Activated CD4-positive, alpha-beta T cell treated with anti-CD3 and anti-CD28 coated beads, Interleukin-2, amount 10 ng/mL, durations not matched to agents 7 days and 5 days (primary cell): ENCODE data around the gene ZER1. TPM values are rescaled to one million over a fixed set of nuclear protein-coding genes. Genes with fewer than 3 reads are reported as not detected.
"Not testable (repeated sequence)": the region's sequence is repeated elsewhere in the genome, so short reads cannot be mapped to it uniquely, and the experiment has no call there.

Source experiments
- CTCF ChIA-PET: fragments of 350-600 bp; sonication (Branson Sonifier 250); formaldehyde crosslinking; loops from one replicate; lab custom pipeline; 2021; ENCODE audit warnings: antibody characterized with exemption; lab: Charles Lee
- POLR2A ChIA-PET: fragments of 350-600 bp; sonication (Branson Sonifier 250); formaldehyde crosslinking; loops from one replicate; lab custom pipeline; 2021; ENCODE audit warnings: antibody characterized with exemption; lab: Charles Lee
- DNase-seq: peaks from one replicate; pipeline ENCODE4 v3.0.0-alpha.2; 2020
- H3K27ac Mint-ChIP-seq: one replicate; pipeline ENCODE4 v1.8.0; 2021; ENCODE audit warnings: mild to moderate bottlenecking, moderate library complexity, mixed read lengths
- H3K27me3 Mint-ChIP-seq: one replicate; pipeline ENCODE4 v1.8.0; 2021; ENCODE audit warnings: mixed read lengths
- H3K36me3 Mint-ChIP-seq: one replicate; pipeline ENCODE4 v1.8.0; 2021; ENCODE audit warnings: low read depth, mixed read lengths
- H3K4me1 Mint-ChIP-seq: one replicate; pipeline ENCODE4 v1.8.0; 2021; ENCODE audit warnings: mixed read lengths
- H3K4me3 Mint-ChIP-seq: one replicate; pipeline ENCODE4 v1.8.0; 2021; ENCODE audit warnings: mild to moderate bottlenecking, moderate library complexity, mixed read lengths
- H3K9me3 Mint-ChIP-seq: one replicate; pipeline ENCODE4 v1.8.0; 2021; ENCODE audit warnings: mixed read lengths
- total RNA-seq, 2 experiments: library from RNA; stranded (reverse); gene quantifications; one replicate each; pipeline ENCODE4 v1.2.3, GENCODE V29; 2021

Gene ZER1
- total RNA-seq, 2 experiments from 2014 or later = 21.3 TPM

DNA sequence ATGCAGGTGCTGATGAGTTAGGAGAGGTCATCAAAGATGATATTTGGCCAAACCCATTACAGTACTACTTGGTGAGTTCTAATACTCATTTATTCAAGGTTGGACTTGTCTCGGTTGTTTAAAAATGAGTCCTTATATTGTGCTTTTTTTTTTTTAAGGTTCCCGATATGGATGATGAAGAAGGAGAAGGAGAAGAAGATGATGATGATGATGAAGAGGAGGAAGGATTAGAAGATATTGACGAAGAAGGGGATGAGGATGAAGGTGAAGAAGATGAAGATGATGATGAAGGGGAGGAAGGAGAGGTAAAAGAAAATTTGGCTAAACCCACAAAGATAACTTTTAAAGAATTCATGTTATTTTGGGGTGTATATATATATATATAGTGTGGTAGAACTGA is 78.0 kb downstream of the ZER1 start:
- POLR2A ChIA-PET, H3K27me3 Mint-ChIP-seq, DNase-seq, H3K9me3 Mint-ChIP-seq, H3K4me3 Mint-ChIP-seq: not testable (repeated sequence)
- peaks cover 47% of the 10 kb centered on the region for H3K36me3 Mint-ChIP-seq
- peaks cover 20% of the 10 kb centered on the region for H3K4me1 Mint-ChIP-seq
- peak overlapping the region; percentile 20 for H3K27ac Mint-ChIP-seq
- CTCF ChIA-PET = interaction anchor here (0.6 to 3.2 kb wide), 5 partner anchors 8 to 197 kb away, joined by 3 to 14 read pairs (median 4); partner anchors contain the start of genes ENDOG and PKN3

- no peaks in the 10 kb centered on the region for H3K27me3 Mint-ChIP-seq
- DNase-seq = no peak
- H3K4me3 Mint-ChIP-seq = peak overlapping the region; percentile 96
- CTCF ChIA-PET = interaction anchor here (2.6 kb wide), 1 partner anchor 11 kb away, joined by 8 read pairs; the partner anchor contains the start of gene PKN3
- no peaks in the 10 kb centered on the region for H3K9me3 Mint-ChIP-seq
- H3K4me1 Mint-ChIP-seq = peaks cover 49% of the 10 kb centered on the region
- peaks cover 43% of the 10 kb centered on the region for H3K36me3 Mint-ChIP-seq
- H3K27ac Mint-ChIP-seq = peak overlapping the region; percentile 96
- POLR2A ChIA-PET = interaction anchor here (0.8 kb wide), 1 partner anchor 73 kb away, joined by 4 read pairs; no protein-coding TSS in a partner anchor
Measured at GRCh38 chr9:128690684-128691034, 81.1 kb downstream of the ZER1 start.

GRCh38 chr9:128689820-128690683 is 81.7 kb downstream of the ZER1 start:
- Mint-ChIP-seq H3K36me3 (peaks cover 43% of the 10 kb centered on the region), H3K4me3 (peak overlapping the region; percentile 96), H3K4me1 (peaks cover 55% of the 10 kb centered on the region), H3K27me3 (no peaks in the 10 kb centered on the region), H3K27ac (peak overlapping the region; percentile 96), H3K9me3 (no peaks in the 10 kb centered on the region)
- ChIA-PET CTCF (interaction anchor here (0.5 to 2.6 kb wide), 4 partner anchors 12 to 128 kb away, joined by 3 to 8 read pairs (median 4); partner anchors contain the start of genes ENDOG and PKN3), POLR2A (no interaction called here)
- peak; percentile 66 for DNase-seq

- POLR2A ChIA-PET = no interaction called here
- CTCF ChIA-PET = interaction anchor here (0.5 to 2.6 kb wide), 5 partner anchors 8 to 132 kb away, joined by 3 to 8 read pairs (median 4); partner anchors contain the start of genes ENDOG and PKN3
- Mint-ChIP-seq H3K27me3 (no peaks in the 10 kb centered on the region), H3K36me3 (peaks cover 37% of the 10 kb centered on the region), H3K9me3 (no peaks in the 10 kb centered on the region), H3K4me3 (peak overlapping the region; percentile 52), H3K4me1 (peaks cover 62% of the 10 kb centered on the region), H3K27ac (peak overlapping the region; percentile 72)
- DNase-seq = peak; percentile 60
Measured at GRCh38 chr9:128689293-128689774, 82.4 kb downstream of the ZER1 start.

DNA sequence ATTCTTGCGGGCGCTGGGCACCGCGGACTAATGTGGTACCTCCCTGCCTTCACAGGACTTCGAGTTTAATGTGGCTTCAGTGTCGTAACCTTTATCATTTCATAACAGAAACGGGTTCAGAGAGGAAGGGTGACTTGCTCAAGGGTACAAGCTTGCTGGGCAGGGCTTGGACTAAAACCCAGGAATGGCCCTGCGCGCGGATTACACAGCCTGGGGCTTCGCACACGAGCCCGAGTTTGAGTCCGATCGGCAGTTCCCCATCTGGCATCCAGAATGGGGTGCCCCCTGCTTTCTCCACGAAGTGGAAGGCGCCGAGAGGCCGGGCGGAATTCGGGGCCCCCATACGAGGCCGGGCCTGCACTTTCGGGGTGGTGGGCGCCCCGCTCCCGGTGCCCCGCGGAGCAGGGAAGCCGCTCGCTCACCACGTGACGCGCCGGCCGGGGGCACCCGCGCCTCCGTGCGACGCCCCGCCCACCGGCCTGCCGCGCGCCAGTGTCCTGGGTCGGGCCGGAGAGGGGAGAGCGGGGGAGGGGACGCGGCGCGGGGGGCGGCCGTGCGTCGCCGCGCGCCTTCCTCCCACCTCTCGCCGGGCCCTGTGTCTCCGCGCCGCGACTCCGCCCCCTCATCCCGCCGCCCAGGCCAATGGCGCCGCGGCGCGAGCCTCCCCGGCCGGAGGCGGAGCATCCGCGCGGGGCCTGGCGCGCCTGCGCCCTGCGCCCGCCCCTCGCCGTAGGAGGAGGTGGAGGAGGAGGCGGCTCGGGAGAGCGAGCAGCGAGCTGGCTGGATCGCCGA is 83.0 kb downstream of the ZER1 start, which contains the start of gene SET:
TSS of gene SET (plus strand) at position 722 of the 792 bp plus-strand sequence. CDS start 361 bp downstream, outside the sequence.
- no peaks in the 10 kb centered on the region for H3K9me3 Mint-ChIP-seq
- H3K36me3 Mint-ChIP-seq = peaks cover 35% of the 10 kb centered on the region
- H3K27me3 Mint-ChIP-seq = no peaks in the 10 kb centered on the region
- peak within 1 kb of the TSS; percentile 99 for H3K27ac Mint-ChIP-seq
- peak; percentile 92 for DNase-seq
- peak within 1 kb of the TSS; percentile 77 for H3K4me3 Mint-ChIP-seq
- CTCF ChIA-PET = interaction anchor here (0.6 to 2.6 kb wide), 6 partner anchors 9 to 132 kb away, joined by 3 to 8 read pairs (median 4); partner anchors contain the start of genes ENDOG and PKN3
- POLR2A ChIA-PET = no interaction called here
- H3K4me1 Mint-ChIP-seq = peaks cover 62% of the 10 kb centered on the region

GRCh38 chr9:128687453-128687852 is 84.3 kb downstream of the ZER1 start:
- H3K36me3 Mint-ChIP-seq = peaks cover 28% of the 10 kb centered on the region
- H3K4me1 Mint-ChIP-seq = peaks cover 61% of the 10 kb centered on the region
- peak overlapping the region; percentile 99 for H3K27ac Mint-ChIP-seq
- ChIA-PET POLR2A (no interaction called here), CTCF (interaction anchor here (0.6 to 1.3 kb wide), 4 partner anchors 9 to 18 kb away, joined by 3 read pairs; partner anchors contain the start of gene PKN3)
- no peaks in the 10 kb centered on the region for H3K27me3 Mint-ChIP-seq
- H3K9me3 Mint-ChIP-seq = no peaks in the 10 kb centered on the region
- DNase-seq = no peak
- no peak overlapping the region for H3K4me3 Mint-ChIP-seq

DNA sequence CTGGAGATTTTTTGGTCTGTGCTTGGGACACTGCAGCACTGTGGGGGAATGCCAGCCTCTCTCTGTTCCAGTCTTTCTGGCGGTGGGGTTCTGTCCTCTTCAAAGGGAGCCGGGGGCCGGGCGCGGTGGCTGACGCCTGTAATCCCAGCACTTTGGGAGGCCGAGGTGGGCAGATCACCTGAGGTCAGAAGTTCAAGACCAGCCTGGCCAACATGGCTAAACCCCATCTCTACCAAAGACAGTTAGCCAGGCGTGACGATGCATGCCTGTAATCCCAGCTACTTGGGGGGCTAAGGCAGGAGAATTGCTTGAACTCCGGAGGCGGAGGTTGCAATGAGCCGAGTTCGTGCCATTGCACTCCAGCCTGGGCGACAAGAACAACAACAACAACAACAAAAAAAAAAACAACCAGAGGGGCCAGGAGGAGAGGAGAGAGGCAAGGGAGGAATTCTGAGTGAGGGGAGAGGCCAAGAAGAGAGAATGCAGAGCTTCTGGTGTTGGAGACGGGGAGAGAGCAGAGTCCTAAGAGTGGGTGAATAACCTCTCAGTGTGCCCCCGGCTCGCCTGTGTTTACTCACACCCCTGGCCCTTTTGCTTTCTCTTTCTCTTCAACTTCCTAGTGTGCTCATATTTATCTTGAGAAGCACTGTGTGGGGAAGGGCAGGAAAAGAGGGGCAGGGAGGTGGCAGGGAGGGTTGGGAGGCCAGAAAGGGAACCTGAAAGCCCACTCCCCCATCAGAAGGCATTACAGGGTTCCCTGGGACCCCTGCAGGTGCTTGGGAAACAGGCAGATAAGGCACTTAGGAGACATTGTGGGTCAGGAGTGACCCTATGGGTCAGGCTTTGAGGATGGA is 85.9 kb downstream of the ZER1 start:
- Mint-ChIP-seq H3K4me3 (peak overlapping the region; percentile 99), H3K9me3 (no peaks in the 10 kb centered on the region), H3K27ac (peak overlapping the region; percentile 99), H3K4me1 (peaks cover 53% of the 10 kb centered on the region), H3K36me3 (peaks cover 17% of the 10 kb centered on the region), H3K27me3 (no peaks in the 10 kb centered on the region)
- DNase-seq = peak; percentile 70
- ChIA-PET CTCF (interaction anchor here (0.5 to 2.7 kb wide), 3 partner anchors 11 to 25 kb away, joined by 3 to 15 read pairs (median 5); no protein-coding TSS in a partner anchor), POLR2A (interaction anchor here (0.6 kb wide), 1 partner anchor 37 kb away, joined by 3 read pairs; no protein-coding TSS in a partner anchor)

DNA sequence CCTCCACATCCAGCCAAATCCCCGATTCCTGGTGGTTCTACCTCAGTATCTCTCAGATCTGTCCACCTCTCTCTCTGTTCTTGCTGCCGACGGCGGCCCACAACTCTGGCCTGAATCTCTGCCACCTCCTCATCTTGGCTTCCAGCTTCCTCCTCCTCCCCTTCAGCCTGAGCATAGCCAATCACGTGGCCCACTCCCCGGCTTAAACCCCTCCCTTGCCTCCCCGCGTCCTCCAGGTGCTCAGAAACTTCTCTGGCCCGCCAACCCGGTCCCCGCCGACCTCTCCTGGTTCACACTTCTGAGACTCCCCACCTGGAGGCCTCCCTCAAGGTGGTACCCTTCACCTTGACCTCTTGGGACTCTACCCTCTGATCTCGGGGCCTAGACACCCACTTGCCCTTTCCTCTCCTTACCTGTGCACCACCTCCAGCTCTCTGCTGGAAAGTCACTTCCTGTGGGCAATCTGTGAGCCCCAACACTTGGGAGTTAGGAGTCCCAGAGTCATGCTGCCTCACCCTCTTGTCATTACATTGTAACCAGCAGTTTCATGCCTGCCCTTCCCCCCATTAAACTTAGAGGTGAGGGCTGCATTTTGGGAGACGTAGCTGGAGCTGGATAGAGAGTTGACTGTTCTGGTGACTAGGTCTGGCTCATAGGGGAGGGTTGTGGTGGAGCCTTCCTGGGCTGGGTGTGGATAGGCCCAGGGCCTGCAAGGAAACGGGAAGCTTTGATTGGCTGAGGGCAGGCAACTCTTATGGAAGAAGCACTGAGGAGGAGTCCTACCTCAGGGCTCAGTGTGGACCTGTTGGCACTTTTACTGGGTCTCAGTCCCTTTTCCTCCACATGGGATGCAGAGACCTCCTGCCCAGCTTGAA is 87.2 kb downstream of the ZER1 start:
- CTCF ChIA-PET = interaction anchor here (0.6 to 2.7 kb wide), 10 partner anchors 9 to 260 kb away, joined by 3 to 15 read pairs (median 3); partner anchors contain the start of genes ENDOG and PKN3
- no peaks in the 10 kb centered on the region for H3K9me3 Mint-ChIP-seq
- peak; percentile 85 for DNase-seq
- H3K4me3 Mint-ChIP-seq = peak overlapping the region; percentile 99
- peaks cover 53% of the 10 kb centered on the region for H3K4me1 Mint-ChIP-seq
- H3K27me3 Mint-ChIP-seq = no peaks in the 10 kb centered on the region
- H3K27ac Mint-ChIP-seq = peak overlapping the region; percentile 99
- POLR2A ChIA-PET = interaction anchor here (0.6 to 0.7 kb wide), 3 partner anchors 34 to 616 kb away, joined by 3 to 4 read pairs (median 3); no protein-coding TSS in a partner anchor
- H3K36me3 Mint-ChIP-seq = peaks cover 12% of the 10 kb centered on the region

DNA sequence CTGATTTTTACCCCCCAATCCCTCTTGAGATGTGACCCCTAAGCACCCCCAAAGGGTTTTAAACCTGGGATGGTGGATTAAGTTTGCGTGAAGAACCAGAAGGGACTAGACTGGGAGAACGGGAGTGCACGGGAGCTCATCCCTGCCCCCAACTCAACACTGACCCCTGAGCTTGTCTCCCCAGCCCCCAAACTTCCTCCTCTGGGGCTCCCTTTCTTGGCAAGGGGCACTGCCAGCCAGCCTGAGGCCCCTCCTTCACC is 87.7 kb downstream of the ZER1 start:
- Mint-ChIP-seq H3K9me3 (no peaks in the 10 kb centered on the region), H3K4me3 (peak overlapping the region; percentile 99), H3K27me3 (no peaks in the 10 kb centered on the region), H3K36me3 (peaks cover 12% of the 10 kb centered on the region), H3K27ac (peak overlapping the region; percentile 99), H3K4me1 (peaks cover 53% of the 10 kb centered on the region)
- CTCF ChIA-PET = interaction anchor here (0.7 to 2.7 kb wide), 8 partner anchors 9 to 125 kb away, joined by 3 to 15 read pairs (median 3); partner anchors contain the start of gene PKN3
- DNase-seq = no peak
- POLR2A ChIA-PET = interaction anchor here (0.6 to 0.7 kb wide), 2 partner anchors 33 to 615 kb away, joined by 3 to 4 read pairs; no protein-coding TSS in a partner anchor

GRCh38 chr9:128683340-128684064 is 88.2 kb downstream of the ZER1 start:
- Mint-ChIP-seq H3K4me3 (peak overlapping the region; percentile 99), H3K36me3 (peaks cover 12% of the 10 kb centered on the region)

More at GRCh38 chr9:128683340-128684064, 88.2 kb downstream of the ZER1 start:
- ChIA-PET CTCF (interaction anchor here (0.9 to 2.7 kb wide), 6 partner anchors 8 to 125 kb away, joined by 3 to 15 read pairs (median 4); partner anchors contain the start of gene PKN3), POLR2A (interaction anchor here (0.6 kb wide), 1 partner anchor 33 kb away, joined by 4 read pairs; no protein-coding TSS in a partner anchor)
- Mint-ChIP-seq H3K4me1 (peaks cover 53% of the 10 kb centered on the region), H3K27ac (peak overlapping the region; percentile 99), H3K27me3 (no peaks in the 10 kb centered on the region), H3K9me3 (no peaks in the 10 kb centered on the region)
- peak; percentile 34 for DNase-seq
